Brain pericyte (primary cell): Measurements from ENCODE around the gene COL15A1.

Experiments used
- DNase-seq: peaks from one replicate; pipeline ENCODE4 v3.0.0-alpha.2; 2012; ENCODE audit warnings: low read depth, low spot score

Gene COL15A1

GRCh38 chr9:98944057-98944733 lies 488 bp downstream of the COL15A1 start:
- DNase-seq: no peak

GRCh38 chr9:98944734-98945074 lies 997 bp downstream of the COL15A1 start:
- DNase-seq: no peak

GRCh38 chr9:98949565-98949964 lies 5.9 kb downstream of the COL15A1 start:
- no peak for DNase-seq

- no peak for DNase-seq
These were observed 6.6 kb downstream of the COL15A1 start for GRCh38 chr9:98950262-98950661.

- no peak for DNase-seq
These were observed 8.3 kb downstream of the COL15A1 start for GRCh38 chr9:98951967-98952366.

GRCh38 chr9:98953581-98954243 lies 10.0 kb downstream of the COL15A1 start:
- no peak for DNase-seq

GRCh38 chr9:98954244-98954610 lies 10.5 kb downstream of the COL15A1 start:
- DNase-seq: no peak

- no peak for DNase-seq
These were observed 11.6 kb downstream of the COL15A1 start for GRCh38 chr9:98955259-98955658.

GRCh38 chr9:98957826-98958225 lies 14.1 kb downstream of the COL15A1 start:
- no peak for DNase-seq

GRCh38 chr9:98958271-98958984 lies 14.7 kb downstream of the COL15A1 start:
- no peak for DNase-seq

GRCh38 chr9:98960409-98960808 lies 16.7 kb downstream of the COL15A1 start:
- no peak for DNase-seq

GRCh38 chr9:98961513-98962180 lies 17.9 kb downstream of the COL15A1 start:
- DNase-seq: no peak

GRCh38 chr9:98962181-98962560 lies 18.5 kb downstream of the COL15A1 start:
- DNase-seq: no peak

GRCh38 chr9:98962861-98963260 lies 19.2 kb downstream of the COL15A1 start:
- no peak for DNase-seq

- no peak for DNase-seq
These were observed 20.5 kb downstream of the COL15A1 start for GRCh38 chr9:98964201-98964600.

- DNase-seq: no peak
These were observed 21.2 kb downstream of the COL15A1 start for GRCh38 chr9:98964911-98965336.

GRCh38 chr9:98966676-98967075 lies 23.0 kb downstream of the COL15A1 start:
- no peak for DNase-seq

- no peak for DNase-seq
These were observed 23.6 kb downstream of the COL15A1 start for GRCh38 chr9:98967257-98967656.

GRCh38 chr9:98967680-98968079 lies 24.0 kb downstream of the COL15A1 start:
- no peak for DNase-seq

GRCh38 chr9:98968601-98969337 lies 25.1 kb downstream of the COL15A1 start:
- DNase-seq: no peak

- DNase-seq: no peak
These were observed 26.9 kb downstream of the COL15A1 start for GRCh38 chr9:98970532-98971041.
